Measurements from ENCODE around the gene MED29. TPM values are rescaled to one million over a fixed set of nuclear protein-coding genes. Genes with fewer than 3 reads are reported as not detected.
A peak's percentile ranks its signal among the peaks of the same experiment; 100 is the strongest.

MED29 gene
- total and polyA plus RNA-seq, 2 of the 13 experiments (the other 11 are each of a cell fraction or from before 2014, with no cell fraction given): 14.0 to 19.7 TPM

DNA sequence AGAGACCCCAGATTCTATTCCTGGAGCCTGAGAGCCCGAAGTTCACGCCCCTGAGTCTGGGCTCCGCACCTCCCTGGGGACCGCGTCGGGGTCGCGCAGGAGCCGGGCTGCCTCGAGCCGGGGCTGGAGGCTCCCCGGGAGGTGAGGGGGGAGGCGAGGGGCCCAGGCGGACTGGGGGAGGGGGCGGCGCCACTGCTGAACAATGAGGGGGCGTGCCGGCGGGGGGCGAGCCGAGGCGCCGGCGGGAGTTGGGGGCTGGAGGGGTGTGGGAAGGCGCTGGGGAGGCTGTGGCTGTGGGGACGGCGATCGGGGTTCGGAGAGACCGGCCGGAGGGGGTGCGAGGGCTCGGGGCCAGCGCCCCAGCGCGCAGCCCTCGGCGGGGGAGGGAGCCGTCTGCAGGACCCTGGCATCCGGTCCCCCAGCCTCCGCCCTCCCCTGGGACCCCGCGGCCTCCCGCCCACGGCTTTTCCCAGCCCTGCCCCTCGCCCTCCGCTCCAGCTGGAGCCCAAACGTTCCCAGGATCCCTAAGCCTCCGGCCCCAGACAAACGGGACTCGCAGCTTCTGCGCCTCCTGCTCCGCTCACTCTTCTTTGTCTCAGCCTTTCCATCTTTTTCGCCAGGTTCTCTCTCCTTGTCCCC lies 22.2 kb downstream of the MED29 start (continued):
- no peak for TF ChIP-seq CENPX (CRISPR knock-in tag; IDR thresholded peaks at IDR 0.05)
- TF ChIP-seq DNMT1 (CRISPR knock-in tag; IDR thresholded peaks at IDR 0.05): no peak
- TF ChIP-seq, protein P1, sequence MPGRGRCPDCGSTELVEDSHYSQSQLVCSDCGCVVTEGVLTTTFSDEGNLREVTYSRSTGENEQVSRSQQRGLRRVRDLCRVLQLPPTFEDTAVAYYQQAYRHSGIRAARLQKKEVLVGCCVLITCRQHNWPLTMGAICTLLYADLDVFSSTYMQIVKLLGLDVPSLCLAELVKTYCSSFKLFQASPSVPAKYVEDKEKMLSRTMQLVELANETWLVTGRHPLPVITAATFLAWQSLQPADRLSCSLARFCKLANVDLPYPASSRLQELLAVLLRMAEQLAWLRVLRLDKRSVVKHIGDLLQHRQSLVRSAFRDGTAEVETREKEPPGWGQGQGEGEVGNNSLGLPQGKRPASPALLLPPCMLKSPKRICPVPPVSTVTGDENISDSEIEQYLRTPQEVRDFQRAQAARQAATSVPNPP (CRISPR knock-in tag; IDR thresholded peaks at IDR 0.05): no peak
- TF ChIP-seq ZNF558 (CRISPR knock-in tag; IDR thresholded peaks at IDR 0.05; ENCODE audit: borderline replicate concordance): no peak
- TF ChIP-seq ZUFSP (CRISPR knock-in tag; IDR thresholded peaks at IDR 0.05; ENCODE audit: borderline replicate concordance): no peak
- TF ChIP-seq GABPA (IDR thresholded peaks at IDR 0.05; ENCODE audit: low read depth, low read length): 0 out of 2 replicates have a peak, but pooled peaks have one; percentile 8
- TF ChIP-seq GABPA (CRISPR knock-in tag; IDR thresholded peaks at IDR 0.05; ENCODE audit: low read depth): no peak
- peak; percentile 18; the same call in 1 of the 2 replicates for TF ChIP-seq SPEN (CRISPR knock-in tag; IDR thresholded peaks at IDR 0.05; ENCODE audit: low read depth)
- no peak for TF ChIP-seq DPF2 (CRISPR knock-in tag; IDR thresholded peaks at IDR 0.05; ENCODE audit: borderline replicate concordance, low read depth)
- TF ChIP-seq ZHX1 (CRISPR knock-in tag; IDR thresholded peaks at IDR 0.05; ENCODE audit: low read depth): no peak
- no peak for TF ChIP-seq HMGA1 (CRISPR knock-in tag; conservative IDR thresholded peaks at IDR 0.05)
- no peak for TF ChIP-seq REXO4 (CRISPR knock-in tag; IDR thresholded peaks at IDR 0.05; ENCODE audit: borderline replicate concordance)
- TF ChIP-seq JUNB (CRISPR knock-in tag; IDR thresholded peaks at IDR 0.05; ENCODE audit: borderline replicate concordance): no peak
- no peak for TF ChIP-seq UBTF (CRISPR knock-in tag; IDR thresholded peaks at IDR 0.05)
- TF ChIP-seq KDM5A (IDR thresholded peaks at IDR 0.05; ENCODE audit: borderline replicate concordance, low read length): no peak
- no peak for TF ChIP-seq ATF2 (CRISPR knock-in tag; IDR thresholded peaks at IDR 0.05)
- no peak for TF ChIP-seq DNMT3B (CRISPR knock-in tag; conservative IDR thresholded peaks at IDR 0.05)
- TF ChIP-seq RFXAP (CRISPR knock-in tag; IDR thresholded peaks at IDR 0.05; ENCODE audit: borderline replicate concordance): no peak
- TF ChIP-seq ELF1 (CRISPR knock-in tag; IDR thresholded peaks at IDR 0.05): no peak
- TF ChIP-seq WIZ (CRISPR knock-in tag; IDR thresholded peaks at IDR 0.05): no peak
- no peak for TF ChIP-seq ZNF205 (CRISPR knock-in tag; IDR thresholded peaks at IDR 0.05)

All from HepG2 (cell line).